GM23338 (cell line): Measurements from ENCODE around the gene PCBP3.

Experiments used
- CREB1 ChIP-seq: fragments of 250-450 bp; sonication (Bioruptor Pico); IDR thresholded peaks from 2 replicates; pipeline ENCODE4 v1.5.0; 2020; ENCODE audit warnings: low read depth, mild to moderate bottlenecking, moderate library complexity
- CTCF ChIP-seq, 2 experiments: fragments of 200-600 bp in 1 of 2; sonication (generic) in 1 of 2; conservative IDR thresholded peaks; 2 replicates each; pipeline versions ENCODE4 v1.5.1 to v1.6.1; 2016 to 2017; ENCODE audit warnings: antibody characterized with exemption in 2 of 2, low read depth in 2 of 2, mild to moderate bottlenecking in 2 of 2, moderate library complexity in 1 of 2
- ETS1 ChIP-seq: IDR thresholded peaks from 2 replicates; pipeline ENCODE4 v1.6.1; 2016; ENCODE audit warnings: antibody characterized with exemption
- EZH2 ChIP-seq: fragments of 200-600 bp; sonication (generic); IDR thresholded peaks from one replicate; pipeline ENCODE4 v1.8.0; 2017; ENCODE audit warnings: antibody characterized with exemption, mild to moderate bottlenecking, low read depth; ENCODE audit not compliant: unreplicated experiment
- EZH2phosphoT487 ChIP-seq: fragments of 200-600 bp; sonication (generic); IDR thresholded peaks from one replicate; pipeline ENCODE4 v1.8.1; 2018; ENCODE audit warnings: antibody characterized with exemption; ENCODE audit not compliant: unreplicated experiment
- JUNB ChIP-seq: IDR thresholded peaks from one replicate; pipeline ENCODE4 v1.6.1; 2016; ENCODE audit warnings: antibody characterized with exemption; ENCODE audit not compliant: unreplicated experiment
- NANOG ChIP-seq: IDR thresholded peaks from 2 replicates; pipeline ENCODE4 v1.6.1; 2016; ENCODE audit warnings: antibody characterized with exemption, borderline replicate concordance
- POLR2AphosphoS5 ChIP-seq: IDR thresholded peaks from 2 replicates; pipeline ENCODE4 v1.6.1; 2016; ENCODE audit warnings: antibody characterized with exemption, low read depth
- REST ChIP-seq: IDR thresholded peaks from one replicate; pipeline ENCODE4 v1.6.1; 2018; ENCODE audit warnings: antibody characterized with exemption; ENCODE audit not compliant: unreplicated experiment
- STAT1 ChIP-seq: IDR thresholded peaks from one replicate; pipeline ENCODE4 v1.6.1; 2016; ENCODE audit warnings: antibody characterized with exemption; ENCODE audit not compliant: unreplicated experiment
- ZNF114 ChIP-seq: fragments of 250-450 bp; sonication (Bioruptor Pico); IDR thresholded peaks from 2 replicates; pipeline ENCODE4 v1.5.0; 2020; ENCODE audit warnings: mild to moderate bottlenecking, moderate library complexity
- ZNF331 ChIP-seq: fragments of 250-450 bp; sonication (Bioruptor Pico); IDR thresholded peaks from 2 replicates; pipeline ENCODE4 v1.5.0; 2020; ENCODE audit warnings: low read depth, mild to moderate bottlenecking, moderate library complexity
- ZNF462 ChIP-seq: fragments of 250-450 bp; sonication (Bioruptor Pico); IDR thresholded peaks from 2 replicates; pipeline ENCODE4 v1.5.0; 2020; ENCODE audit warnings: mild to moderate bottlenecking, moderate library complexity

- TF ChIP-seq CTCF (conservative IDR thresholded peaks at IDR 0.05; ENCODE audit: low read depth in 2 of 2) (no peak), CREB1 (CRISPR knock-in tag) (no peak), POLR2AphosphoS5 (no peak), JUNB (no peak), ZNF114 (CRISPR knock-in tag) (no peak), ZNF462 (CRISPR knock-in tag) (no peak), EZH2phosphoT487 (no peak), REST (no peak), NANOG (no peak), EZH2 (no peak), ETS1 (no peak), ZNF331 (CRISPR knock-in tag) (no peak), STAT1 (no peak)
Measured at GRCh38 chr21:45989355-45990048, 346.0 kb downstream of the PCBP3 start.
